ENCODE results near the gene MRPL10. TPM values are rescaled to one million over a fixed set of nuclear protein-coding genes. Genes with fewer than 3 reads are reported as not detected.

The MRPL10 gene
- total and polyA plus RNA-seq, 2 of the 8 experiments (the other 6 are each of a cell fraction or from before 2014, with no cell fraction given) = 85.3 to 214 TPM

DNA sequence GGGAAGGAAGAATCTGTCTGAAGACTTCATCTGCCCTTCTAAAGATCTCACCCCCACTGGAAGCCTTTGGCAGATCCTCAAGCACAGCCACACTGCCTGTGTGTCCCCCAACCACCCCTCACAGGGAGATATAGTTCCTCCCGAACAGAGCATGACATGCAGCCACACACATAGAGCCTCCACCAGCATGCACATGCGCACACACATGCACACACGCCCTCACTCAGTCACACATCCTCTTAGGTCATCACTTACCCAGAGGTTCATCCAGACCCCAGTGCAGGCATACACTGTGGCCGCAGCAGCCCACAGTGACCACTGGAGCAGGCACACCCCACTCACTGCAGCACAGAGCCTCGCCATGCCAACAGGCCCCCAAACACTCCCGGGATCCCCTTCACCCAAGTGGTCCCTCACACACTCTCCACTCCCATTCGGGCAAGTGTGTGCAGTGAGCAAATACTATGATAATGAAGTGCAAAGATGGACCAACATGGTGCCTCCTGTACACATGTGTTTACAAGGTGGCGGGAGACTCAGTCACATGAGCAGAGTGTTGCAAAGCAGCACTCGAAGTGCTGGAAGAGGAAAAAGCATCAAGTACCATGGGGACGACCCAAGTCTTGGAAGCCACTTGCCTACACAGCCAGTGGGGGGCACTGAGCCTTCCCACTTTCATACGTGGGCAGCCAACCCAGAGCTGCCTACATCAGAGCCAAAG lies 36.6 kb upstream of the MRPL10 start (continued):
- TF ChIP-seq SP4 (IDR thresholded peaks at IDR 0.05; ENCODE audit: low read length) (no peak), SP2 (IDR thresholded peaks at IDR 0.05; ENCODE audit: low read length) (no peak), ATF3 (IDR thresholded peaks at IDR 0.05; ENCODE audit: insufficient read depth, low read depth, low read length) (no peak), BACH1 (IDR thresholded peaks at IDR 0.05; ENCODE audit: low read length) (no peak)

Data from H1 (cell line).